BJ (cell line): ENCODE measurements around the gene FOXJ3. TPM values are rescaled to one million over a fixed set of nuclear protein-coding genes. Genes with fewer than 3 reads are reported as not detected.

Experiments used
- CTCF ChIA-PET: fragments of 350-600 bp; formaldehyde crosslinking; extraction: SDS; loops from one replicate; lab custom pipeline; 2021; ENCODE audit warnings: antibody characterized with exemption, inconsistent platforms; lab: Yijun Ruan, JAX
- POLR2A ChIA-PET: fragments of 300-600 bp; sonication (Branson Sonifier 250); formaldehyde crosslinking; extraction: SDS; loops from one replicate; lab custom pipeline; 2021; ENCODE audit warnings: antibody characterized with exemption; lab: Charles Lee
- DNase-seq: peaks from one replicate; pipeline ENCODE4 v3.0.0-alpha.2; 2011; ENCODE audit warnings: low read depth
- H3K27me3 ChIP-seq: 2 replicates; pipeline ENCODE4 v1.6.0; 2011; ENCODE audit warnings: low read length; ENCODE audit not compliant: control insufficient read depth, insufficient read depth
- H3K36me3 ChIP-seq: 2 replicates; pipeline ENCODE4 v1.5.1; 2011; ENCODE audit warnings: low read length; ENCODE audit not compliant: control insufficient read depth, insufficient read depth
- H3K4me3 ChIP-seq: 2 replicates; pipeline ENCODE4 v1.5.1; 2011; ENCODE audit warnings: low read depth, mild to moderate bottlenecking, control low read depth, low read length
- CTCF ChIP-seq: IDR thresholded peaks from 2 replicates; pipeline ENCODE4 v1.5.1; 2011; ENCODE audit warnings: low read depth, mild to moderate bottlenecking, control low read depth, inconsistent platforms, low read length, moderate library complexity; ENCODE audit not compliant: insufficient read depth
- polyA plus RNA-seq: library from polyadenylated mRNA; depleted of rRNA; stranded (reverse); fragments of >200 nt; gene quantifications from 2 replicates; pipeline ENCODE4 v1.2.3, GENCODE V29; 2011

Gene FOXJ3
- polyA plus RNA-seq, 1 experiment, result 22.9 TPM

- no peak for TF ChIP-seq CTCF
- H3K27me3 ChIP-seq, result no peaks in the 10 kb centered on the region
- POLR2A ChIA-PET, result no interaction called here
- no peak overlapping the region for H3K4me3 ChIP-seq
- no peak for DNase-seq
- H3K36me3 ChIP-seq, result peaks cover 9% of the 10 kb centered on the region
- CTCF ChIA-PET, result interaction anchor here (3.7 kb wide), 1 partner anchor 18 kb away, joined by 17 read pairs; no protein-coding TSS in a partner anchor
Observed at GRCh38 chr1:42191319-42191718, 143.7 kb downstream of the FOXJ3 start.

GRCh38 chr1:42189931-42190853 lies 144.8 kb downstream of the FOXJ3 start:
- CTCF ChIA-PET, result no interaction called here
- Histone ChIP-seq H3K27me3 (no peaks in the 10 kb centered on the region), H3K4me3 (no peak overlapping the region), H3K36me3 (peaks cover 6% of the 10 kb centered on the region)
- no peak for DNase-seq
- no peak for TF ChIP-seq CTCF
- POLR2A ChIA-PET, result no interaction called here

GRCh38 chr1:42186152-42186551 lies 148.9 kb downstream of the FOXJ3 start:
- no peak for DNase-seq
- ChIA-PET CTCF (interaction anchor here (2.4 kb wide), 1 partner anchor 14 kb away, joined by 17 read pairs; no protein-coding TSS in a partner anchor), POLR2A (no interaction called here)
- TF ChIP-seq CTCF, result no peak
- no peaks in the 10 kb centered on the region for H3K27me3 ChIP-seq
- peaks cover 4% of the 10 kb centered on the region for H3K36me3 ChIP-seq
- H3K4me3 ChIP-seq, result no peak overlapping the region

GRCh38 chr1:42184616-42185015 lies 150.4 kb downstream of the FOXJ3 start:
- ChIA-PET CTCF (interaction anchor here (1.2 to 2.4 kb wide), 2 partner anchors 12 to 373 kb away, joined by 3 to 17 read pairs; no protein-coding TSS in a partner anchor), POLR2A (no interaction called here)
- Histone ChIP-seq H3K27me3 (no peaks in the 10 kb centered on the region), H3K36me3 (peaks cover 2% of the 10 kb centered on the region), H3K4me3 (no peak overlapping the region)
- DNase-seq, result no peak
- TF ChIP-seq CTCF, result no peak

- ChIA-PET POLR2A (no interaction called here), CTCF (interaction anchor here (0.6 kb wide), 1 partner anchor 11 kb away, joined by 3 read pairs; no protein-coding TSS in a partner anchor)
- no peak for DNase-seq
Observed at GRCh38 chr1:42183957-42184268, 151.1 kb downstream of the FOXJ3 start.

More at GRCh38 chr1:42183957-42184268, 151.1 kb downstream of the FOXJ3 start:
- no peak overlapping the region for H3K4me3 ChIP-seq
- no peaks in the 10 kb centered on the region for H3K27me3 ChIP-seq
- H3K36me3 ChIP-seq, result peaks cover 2% of the 10 kb centered on the region
- no peak for TF ChIP-seq CTCF
